GM12891 (cell line): ENCODE data around the gene TUBA1A.
"Not testable (repeated sequence)": the region's sequence is repeated elsewhere in the genome, so short reads cannot be mapped to it uniquely, and the experiment has no call there.

Source experiments
- POLR2A ChIP-seq: IDR thresholded peaks from 2 replicates; pipeline ENCODE4 v1.6.1; 2011; ENCODE audit warnings: low read depth, low read length, control low read depth
- POLR2AphosphoS5 ChIP-seq: IDR thresholded peaks from 2 replicates; pipeline ENCODE4 v1.6.1; 2011; ENCODE audit warnings: low read depth, low read length, control low read depth
- SPI1 ChIP-seq: IDR thresholded peaks from 2 replicates; pipeline ENCODE4 v1.6.1; 2011; ENCODE audit warnings: low read depth, low read length, control low read depth
- TAF1 ChIP-seq: IDR thresholded peaks from 2 replicates; pipeline ENCODE4 v1.6.1; 2011; ENCODE audit warnings: low read depth, low read length, control low read depth

DNA sequence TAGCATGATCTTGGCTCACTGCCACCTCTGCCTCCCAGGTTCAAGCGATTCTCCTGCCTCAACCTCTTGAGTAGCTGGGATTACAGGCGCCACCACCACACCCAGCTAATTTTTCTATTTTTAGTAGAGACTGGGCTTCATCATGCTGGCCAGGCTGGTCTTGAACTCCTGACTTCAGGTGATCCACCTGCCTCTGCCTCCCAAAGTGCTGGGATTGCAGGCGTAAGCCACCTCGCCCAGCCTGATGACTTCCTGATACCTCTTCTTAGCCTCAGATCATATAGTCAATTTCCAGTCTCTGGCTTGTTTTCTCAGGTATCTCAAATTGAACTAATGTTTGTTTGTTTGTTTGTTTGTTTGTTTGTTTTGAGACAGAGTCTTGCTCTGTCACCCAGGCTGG, 4.9 kb upstream of the TUBA1A start:
- not testable (repeated sequence) for TF ChIP-seq POLR2AphosphoS5, TAF1, POLR2A, SPI1
